ENCODE measurements around the gene DYNC2I2. TPM values are rescaled to one million over a fixed set of nuclear protein-coding genes. Genes with fewer than 3 reads are reported as not detected.

DYNC2I2 gene
- total RNA-seq, 3 donors from 2014 or later = 27.4 to 37.4 (median 32.0) TPM

DNA sequence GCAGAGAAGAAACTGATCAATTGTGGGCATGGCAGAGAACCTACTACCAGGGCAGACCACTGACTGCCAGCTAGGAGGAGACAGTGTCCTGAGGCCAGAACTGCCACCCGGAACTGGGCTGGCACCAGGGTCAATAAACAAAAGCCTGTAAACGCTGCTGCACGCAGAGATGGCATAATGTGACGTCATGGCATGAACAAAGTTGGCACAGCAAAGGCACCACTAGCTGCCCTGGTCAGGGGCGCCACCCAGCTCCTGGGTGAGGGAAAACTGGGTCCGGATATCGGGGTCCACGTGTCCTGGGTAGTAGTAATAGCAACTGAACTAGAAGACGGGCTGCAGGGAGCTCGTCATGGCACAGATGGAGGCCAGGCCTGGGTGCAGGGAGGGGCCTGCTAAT, 32.1 kb downstream of the DYNC2I2 start:
- DNase-seq = no peak
- ATAC-seq = no peak
- Mint-ChIP-seq H3K27me3 (ENCODE audit: low read depth) (no peaks in the 10 kb centered on the region), H3K9me3 (no peaks in the 10 kb centered on the region), H3K4me3 (no peak overlapping the region), H3K36me3 (ENCODE audit: insufficient read depth) (peaks cover 45% of the 10 kb centered on the region), H3K4me1 (ENCODE audit: low read depth) (no peaks in the 10 kb centered on the region)

DNA sequence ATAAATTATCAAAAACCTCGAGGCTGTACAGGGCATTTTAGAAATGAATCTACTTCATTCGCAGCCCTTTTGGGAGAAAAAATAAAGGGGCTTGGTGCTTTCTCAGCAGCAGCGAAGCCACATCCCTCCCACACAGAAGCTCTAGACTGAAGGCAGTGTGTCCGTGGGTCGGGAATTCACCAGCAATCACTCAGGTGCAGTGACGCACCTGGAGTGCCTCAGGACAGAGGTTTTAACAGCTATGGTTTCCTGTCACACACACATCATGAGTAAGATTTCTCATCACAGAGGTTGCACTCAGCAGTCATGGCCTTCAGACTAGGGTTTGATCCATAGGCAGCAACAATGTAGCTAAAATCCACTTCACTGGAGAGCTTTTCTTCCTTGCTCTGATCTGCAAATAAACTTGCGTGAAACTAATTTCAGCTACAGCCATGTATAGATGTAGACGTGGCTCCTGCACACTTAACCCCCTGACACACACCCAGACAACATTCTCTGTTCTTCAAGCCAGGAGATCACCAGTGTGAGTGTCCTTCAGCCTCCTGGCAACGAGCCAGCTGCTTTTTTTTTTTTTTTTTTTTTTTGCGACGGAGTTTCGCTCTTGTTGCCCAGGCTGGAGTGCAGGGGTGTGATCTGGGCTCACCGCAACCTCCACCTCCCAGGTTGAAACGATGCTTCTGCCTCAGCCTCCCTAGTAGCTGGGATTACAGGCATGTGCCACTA, 34.8 kb downstream of the DYNC2I2 start:
- peaks cover 38% of the 10 kb centered on the region for H3K36me3 Mint-ChIP-seq (ENCODE audit: insufficient read depth)
- no peak overlapping the region for H3K4me3 Mint-ChIP-seq
- ATAC-seq (no peak), DNase-seq (no peak)
- H3K27me3 Mint-ChIP-seq (ENCODE audit: low read depth) = no peaks in the 10 kb centered on the region
- no peaks in the 10 kb centered on the region for H3K9me3 Mint-ChIP-seq
- no peaks in the 10 kb centered on the region for H3K4me1 Mint-ChIP-seq (ENCODE audit: low read depth)

DNA sequence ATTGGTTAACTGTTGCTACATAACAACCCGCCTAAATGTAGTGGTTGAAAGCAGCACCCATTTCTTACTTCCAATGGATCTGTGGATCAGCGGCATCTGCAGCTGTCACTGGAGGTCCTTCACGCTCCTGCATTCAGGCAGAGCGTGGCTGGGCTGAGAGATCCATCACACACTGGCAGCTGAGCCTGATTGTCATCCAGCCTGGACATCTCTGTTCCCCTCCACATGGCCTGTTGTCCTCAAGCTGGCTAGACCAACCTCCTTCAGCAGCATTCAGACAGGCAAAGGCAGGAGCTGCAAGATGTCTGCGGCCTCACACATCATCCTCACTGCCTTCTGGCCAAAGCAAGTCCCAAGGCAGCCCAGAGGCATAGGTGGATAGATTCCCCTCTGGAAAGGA, 36.9 kb downstream of the DYNC2I2 start:
- DNase-seq (no peak), ATAC-seq (no peak)
- Mint-ChIP-seq H3K4me1 (ENCODE audit: low read depth) (no peaks in the 10 kb centered on the region), H3K27me3 (ENCODE audit: low read depth) (no peaks in the 10 kb centered on the region), H3K9me3 (no peaks in the 10 kb centered on the region), H3K4me3 (no peak overlapping the region), H3K36me3 (ENCODE audit: insufficient read depth) (peaks cover 30% of the 10 kb centered on the region)

DNA sequence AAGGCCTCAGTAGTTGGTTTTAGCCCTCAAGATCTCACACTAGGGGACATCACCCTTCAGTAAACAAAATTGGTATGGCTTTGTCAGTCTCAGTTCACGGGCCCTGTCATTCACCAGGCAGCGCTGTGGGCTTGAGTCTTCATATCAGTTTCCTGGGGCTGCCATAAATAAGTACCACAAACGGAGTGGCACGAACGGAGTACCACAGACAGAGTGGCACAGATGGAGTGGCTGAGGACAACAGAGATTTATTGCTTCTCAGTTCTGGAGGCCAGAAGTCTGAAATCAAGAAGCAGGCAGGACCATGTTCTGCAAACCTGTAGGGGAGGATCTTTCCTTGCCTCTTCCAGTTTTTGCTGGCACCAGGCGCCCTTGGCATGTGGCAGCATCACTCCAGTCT, 37.5 kb downstream of the DYNC2I2 start:
- Mint-ChIP-seq H3K27me3 (ENCODE audit: low read depth) (no peaks in the 10 kb centered on the region), H3K4me1 (ENCODE audit: low read depth) (no peaks in the 10 kb centered on the region), H3K9me3 (no peaks in the 10 kb centered on the region), H3K4me3 (no peak overlapping the region), H3K36me3 (ENCODE audit: insufficient read depth) (peaks cover 24% of the 10 kb centered on the region)
- no peak for DNase-seq
- no peak for ATAC-seq

DNA sequence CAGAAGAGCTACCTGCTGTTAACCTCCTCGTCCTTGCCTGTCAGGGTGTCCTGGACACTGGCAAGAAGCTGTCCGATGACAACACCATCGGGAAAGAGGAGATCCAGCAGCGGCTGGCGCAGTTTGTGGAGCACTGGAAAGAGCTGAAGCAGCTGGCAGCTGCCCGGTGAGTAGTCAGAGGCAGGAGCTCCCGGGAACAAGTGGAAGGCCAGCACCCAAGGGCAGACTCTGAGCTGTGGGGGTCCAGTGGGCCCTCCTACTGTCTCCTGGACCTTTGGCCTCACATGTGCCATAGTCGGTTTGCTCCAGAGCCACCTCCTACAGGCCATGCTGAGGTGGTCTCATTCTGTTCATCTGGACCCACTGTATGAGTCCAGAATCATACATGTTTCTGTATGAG, 38.7 kb downstream of the DYNC2I2 start:
- Mint-ChIP-seq H3K9me3 (no peaks in the 10 kb centered on the region), H3K4me1 (ENCODE audit: low read depth) (no peaks in the 10 kb centered on the region), H3K27me3 (ENCODE audit: low read depth) (no peaks in the 10 kb centered on the region), H3K36me3 (ENCODE audit: insufficient read depth) (peaks cover 24% of the 10 kb centered on the region), H3K4me3 (no peak overlapping the region)
- ATAC-seq (no peak), DNase-seq (no peak)

DNA sequence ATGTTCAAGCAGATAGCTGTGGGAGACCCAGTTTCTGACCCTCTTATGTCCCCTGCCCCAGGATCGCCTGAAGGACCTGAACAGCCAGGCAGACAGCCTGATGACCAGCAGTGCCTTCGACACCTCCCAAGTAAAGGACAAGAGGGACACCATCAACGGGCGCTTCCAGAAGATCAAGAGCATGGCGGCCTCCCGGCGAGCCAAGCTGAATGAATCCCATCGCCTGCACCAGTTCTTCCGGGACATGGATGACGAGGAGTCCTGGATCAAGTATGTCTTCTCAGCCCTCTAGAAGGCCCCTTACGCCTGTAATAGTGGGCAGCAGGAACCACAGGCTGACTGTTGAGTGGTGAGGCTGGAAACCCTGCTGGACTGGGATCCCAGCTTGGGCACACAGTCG, 41.1 kb downstream of the DYNC2I2 start:
- H3K4me3 Mint-ChIP-seq = no peak overlapping the region
- ATAC-seq (no peak), DNase-seq (no peak)
- H3K36me3 Mint-ChIP-seq (ENCODE audit: insufficient read depth) = peaks cover 27% of the 10 kb centered on the region
- H3K27me3 Mint-ChIP-seq (ENCODE audit: low read depth) = no peaks in the 10 kb centered on the region
- no peaks in the 10 kb centered on the region for H3K9me3 Mint-ChIP-seq
- H3K4me1 Mint-ChIP-seq (ENCODE audit: low read depth) = no peaks in the 10 kb centered on the region

DNA sequence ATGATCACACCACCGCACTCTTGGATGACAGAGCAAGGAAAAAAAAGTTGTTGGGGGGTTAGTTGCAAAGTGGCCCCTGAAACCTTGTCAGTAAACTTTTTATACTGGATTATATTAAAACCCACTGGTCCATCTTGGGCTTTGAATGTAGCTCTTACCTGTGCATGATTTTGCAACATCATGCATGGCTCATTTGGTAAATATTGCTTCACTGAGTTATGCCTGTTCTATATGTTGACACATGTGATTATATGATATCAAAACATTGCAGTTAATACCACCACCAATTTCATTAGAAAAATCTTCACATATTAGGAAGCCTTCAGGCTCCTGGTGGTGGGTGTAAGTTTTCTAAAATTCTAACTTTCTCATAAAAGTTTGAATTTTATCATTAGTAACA, 41.9 kb downstream of the DYNC2I2 start:
- no peaks in the 10 kb centered on the region for H3K27me3 Mint-ChIP-seq (ENCODE audit: low read depth)
- H3K4me1 Mint-ChIP-seq (ENCODE audit: low read depth) = no peaks in the 10 kb centered on the region
- H3K4me3 Mint-ChIP-seq = no peak overlapping the region
- peaks cover 29% of the 10 kb centered on the region for H3K36me3 Mint-ChIP-seq (ENCODE audit: insufficient read depth)
- ATAC-seq (no peak), DNase-seq (no peak)
- H3K9me3 Mint-ChIP-seq = no peaks in the 10 kb centered on the region

DNA sequence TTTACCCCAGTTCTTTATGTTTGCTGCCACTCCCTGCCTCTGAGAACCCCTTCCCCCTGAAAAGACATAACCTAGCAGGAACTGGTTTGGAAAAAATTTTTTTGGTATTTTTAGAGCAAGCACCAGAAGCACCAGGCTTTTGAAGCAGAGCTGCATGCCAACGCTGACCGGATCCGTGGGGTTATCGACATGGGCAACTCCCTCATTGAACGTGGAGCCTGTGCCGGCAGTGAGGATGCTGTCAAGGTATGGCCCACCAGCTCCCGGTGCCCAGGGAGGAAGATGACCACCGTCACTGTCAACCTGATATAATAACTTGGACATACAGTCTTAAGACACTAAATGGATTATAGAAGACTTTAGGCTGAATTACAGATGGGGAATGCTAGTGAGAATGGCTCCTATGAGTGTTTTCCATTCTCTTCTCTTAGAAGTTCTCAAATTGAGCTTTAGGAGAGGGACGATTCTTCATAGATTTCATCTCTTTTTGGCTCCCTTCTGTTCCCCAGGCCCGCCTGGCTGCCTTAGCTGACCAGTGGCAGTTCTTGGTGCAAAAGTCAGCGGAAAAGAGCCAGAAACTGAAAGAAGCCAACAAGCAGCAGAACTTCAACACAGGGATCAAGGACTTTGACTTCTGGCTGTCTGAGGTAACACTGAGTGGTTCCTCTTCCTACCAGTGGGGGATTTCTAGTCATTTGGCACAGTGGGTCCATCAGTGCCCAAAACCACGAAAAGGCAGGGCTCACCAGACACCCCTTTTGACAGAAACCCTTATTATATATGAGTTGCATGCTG, 44.9 kb downstream of the DYNC2I2 start:
- no peaks in the 10 kb centered on the region for H3K9me3 Mint-ChIP-seq
- no peak overlapping the region for H3K4me3 Mint-ChIP-seq
- peaks cover 37% of the 10 kb centered on the region for H3K36me3 Mint-ChIP-seq (ENCODE audit: insufficient read depth)
- DNase-seq (no peak), ATAC-seq (no peak)
- no peaks in the 10 kb centered on the region for H3K27me3 Mint-ChIP-seq (ENCODE audit: low read depth)
- H3K4me1 Mint-ChIP-seq (ENCODE audit: low read depth) = no peaks in the 10 kb centered on the region

DNA sequence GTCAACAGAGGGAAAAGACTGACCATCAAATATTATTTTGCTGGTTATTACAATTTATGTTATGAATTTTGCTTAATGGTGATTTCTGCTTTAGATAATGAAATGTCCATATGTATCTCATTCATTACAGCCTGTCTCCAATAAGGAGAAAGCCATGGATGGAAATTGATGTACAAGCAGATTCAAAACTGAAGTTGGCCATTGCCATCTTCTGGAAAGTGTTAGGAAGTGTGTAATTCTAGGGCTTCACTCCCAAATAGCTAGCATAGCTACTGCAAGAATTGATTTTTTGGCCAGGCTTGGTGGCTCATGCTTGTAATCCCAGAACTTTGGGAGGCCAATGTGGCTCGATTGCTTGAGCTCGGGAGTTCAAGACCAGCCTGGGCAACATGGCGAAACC, 45.8 kb downstream of the DYNC2I2 start:
- no peak for DNase-seq
- H3K4me1 Mint-ChIP-seq (ENCODE audit: low read depth) = no peaks in the 10 kb centered on the region
- no peak overlapping the region for H3K4me3 Mint-ChIP-seq
- no peak for ATAC-seq
- H3K9me3 Mint-ChIP-seq = no peaks in the 10 kb centered on the region
- no peaks in the 10 kb centered on the region for H3K27me3 Mint-ChIP-seq (ENCODE audit: low read depth)
- H3K36me3 Mint-ChIP-seq (ENCODE audit: insufficient read depth) = peaks cover 35% of the 10 kb centered on the region

DNA sequence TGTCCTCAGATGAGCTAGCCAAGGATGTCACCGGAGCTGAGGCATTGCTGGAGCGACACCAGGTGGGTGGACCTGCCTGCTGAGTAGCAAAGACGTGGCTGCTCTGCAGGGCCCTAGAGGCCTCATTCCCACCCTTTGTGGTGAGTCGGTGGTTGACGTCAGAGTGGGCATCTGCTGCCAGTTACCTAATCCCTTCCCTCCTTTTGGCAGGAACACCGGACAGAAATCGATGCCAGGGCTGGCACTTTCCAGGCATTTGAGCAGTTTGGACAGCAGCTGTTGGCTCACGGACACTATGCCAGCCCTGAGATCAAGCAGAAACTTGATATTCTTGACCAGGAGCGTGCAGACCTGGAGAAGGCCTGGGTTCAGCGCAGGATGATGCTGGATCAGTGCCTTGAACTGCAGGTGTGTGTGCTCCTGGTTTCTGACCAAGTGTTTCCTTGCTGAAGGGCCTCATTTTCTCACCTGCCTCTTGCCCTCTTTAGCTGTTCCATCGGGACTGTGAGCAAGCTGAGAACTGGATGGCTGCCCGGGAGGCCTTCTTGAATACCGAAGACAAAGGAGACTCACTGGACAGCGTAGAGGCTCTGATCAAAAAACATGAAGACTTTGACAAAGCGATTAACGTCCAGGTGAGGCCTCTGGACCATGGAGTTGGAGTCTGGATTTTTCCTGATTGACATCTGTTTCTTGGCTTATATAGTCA, 48.9 kb downstream of the DYNC2I2 start:
- Mint-ChIP-seq H3K4me3 (no peak overlapping the region), H3K36me3 (ENCODE audit: insufficient read depth) (peaks cover 43% of the 10 kb centered on the region), H3K27me3 (ENCODE audit: low read depth) (no peaks in the 10 kb centered on the region), H3K9me3 (no peaks in the 10 kb centered on the region), H3K4me1 (ENCODE audit: low read depth) (no peaks in the 10 kb centered on the region)
- ATAC-seq = no peak
- no peak for DNase-seq

DNA sequence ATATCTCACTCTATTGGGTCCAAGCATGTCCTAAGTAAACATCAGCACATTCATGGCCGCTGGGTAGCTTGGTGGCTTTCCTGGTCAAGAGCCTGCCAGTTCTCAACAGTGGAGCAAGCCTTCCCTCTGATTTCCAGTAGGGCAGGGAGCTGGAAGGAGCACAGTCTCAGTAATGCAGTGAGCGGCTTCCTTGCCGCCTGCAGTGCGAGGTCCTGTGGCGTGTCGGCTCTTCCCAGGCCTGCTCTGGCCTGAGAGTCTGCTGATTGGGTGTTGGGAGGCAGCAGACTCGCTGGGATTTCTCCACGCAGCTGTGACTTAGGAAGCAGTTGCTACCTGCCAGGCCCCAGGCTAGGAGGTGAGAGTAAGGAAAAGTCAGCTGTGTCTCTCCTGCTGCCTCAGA, 53.0 kb downstream of the DYNC2I2 start:
- no peaks in the 10 kb centered on the region for H3K27me3 Mint-ChIP-seq (ENCODE audit: low read depth)
- ATAC-seq (no peak), DNase-seq (no peak)
- H3K4me1 Mint-ChIP-seq (ENCODE audit: low read depth) = no peaks in the 10 kb centered on the region
- no peaks in the 10 kb centered on the region for H3K9me3 Mint-ChIP-seq
- peaks cover 36% of the 10 kb centered on the region for H3K36me3 Mint-ChIP-seq (ENCODE audit: insufficient read depth)
- no peak overlapping the region for H3K4me3 Mint-ChIP-seq

DNA sequence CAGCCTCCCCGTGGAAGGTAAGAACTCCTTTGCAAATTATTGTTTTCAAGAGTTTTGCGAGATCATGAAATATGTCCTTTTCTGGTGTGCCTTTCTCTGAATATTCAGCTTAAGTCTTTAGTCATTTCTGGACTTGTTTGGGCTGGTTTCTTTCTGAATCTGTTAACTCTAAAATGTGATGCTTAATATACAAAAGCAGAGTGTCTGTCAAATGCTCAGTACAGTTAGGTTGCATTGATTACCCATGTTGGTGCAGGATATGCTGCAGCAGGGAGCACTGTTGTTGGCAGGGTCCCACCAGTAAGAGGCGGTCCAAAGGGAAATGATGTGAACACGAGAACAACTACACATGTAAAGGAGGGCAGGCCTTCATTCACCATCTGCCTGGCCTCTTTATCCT, 56.5 kb downstream of the DYNC2I2 start:
- Mint-ChIP-seq H3K9me3 (no peaks in the 10 kb centered on the region), H3K36me3 (ENCODE audit: insufficient read depth) (peaks cover 29% of the 10 kb centered on the region), H3K4me3 (no peak overlapping the region), H3K4me1 (ENCODE audit: low read depth) (no peaks in the 10 kb centered on the region), H3K27me3 (ENCODE audit: low read depth) (no peaks in the 10 kb centered on the region)
- no peak for ATAC-seq
- DNase-seq = no peak

DNA sequence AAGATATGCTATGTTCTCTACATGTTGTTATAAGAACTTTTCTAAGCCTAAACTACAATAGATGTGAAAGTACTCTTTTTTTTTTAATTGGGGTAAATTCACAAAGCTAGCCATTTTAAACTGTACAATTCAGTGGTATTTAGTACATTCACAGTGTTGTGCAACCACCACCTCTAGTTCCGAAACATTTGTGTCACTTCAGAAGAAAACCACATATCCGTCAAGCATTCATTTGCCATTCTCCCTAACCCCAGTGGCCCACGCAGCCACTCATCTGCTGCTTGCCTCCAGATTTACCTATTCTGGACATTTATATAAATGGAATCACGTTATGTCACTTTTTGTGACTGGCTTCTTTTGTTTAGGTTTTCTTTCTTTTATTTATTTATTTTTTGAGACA, 61.2 kb downstream of the DYNC2I2 start:
- ATAC-seq = no peak
- peaks cover 37% of the 10 kb centered on the region for H3K36me3 Mint-ChIP-seq (ENCODE audit: insufficient read depth)
- H3K27me3 Mint-ChIP-seq (ENCODE audit: low read depth) = no peaks in the 10 kb centered on the region

DNA sequence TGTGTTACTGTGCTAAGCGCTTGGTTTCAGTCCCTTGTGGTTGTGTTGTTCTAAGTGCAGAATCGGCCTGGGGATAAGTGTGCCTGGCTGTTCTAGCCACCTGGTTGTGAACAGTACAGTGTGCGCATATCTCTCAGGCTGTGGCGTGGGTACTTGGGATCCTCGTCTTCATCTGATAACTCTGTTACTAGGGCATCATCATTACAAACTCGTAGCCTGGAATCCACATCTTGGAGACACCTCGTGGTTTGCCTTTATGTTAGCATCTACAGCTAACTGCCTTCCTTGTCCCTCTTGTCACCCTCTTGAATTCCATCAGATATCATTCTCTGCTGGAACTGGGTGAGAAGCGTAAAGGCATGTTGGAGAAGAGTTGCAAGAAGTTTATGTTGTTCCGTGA, 62.8 kb downstream of the DYNC2I2 start:
- no peak for DNase-seq
- Mint-ChIP-seq H3K27me3 (ENCODE audit: low read depth) (no peaks in the 10 kb centered on the region), H3K4me3 (no peak overlapping the region), H3K4me1 (ENCODE audit: low read depth) (no peaks in the 10 kb centered on the region), H3K9me3 (no peaks in the 10 kb centered on the region), H3K36me3 (ENCODE audit: insufficient read depth) (peaks cover 33% of the 10 kb centered on the region)
- ATAC-seq = no peak

More for the DNA sequence above, 61.2 kb downstream of the DYNC2I2 start:
- Mint-ChIP-seq H3K4me1 (ENCODE audit: low read depth) (no peaks in the 10 kb centered on the region), H3K9me3 (no peaks in the 10 kb centered on the region), H3K4me3 (no peak overlapping the region)
- no peak for DNase-seq

DNA sequence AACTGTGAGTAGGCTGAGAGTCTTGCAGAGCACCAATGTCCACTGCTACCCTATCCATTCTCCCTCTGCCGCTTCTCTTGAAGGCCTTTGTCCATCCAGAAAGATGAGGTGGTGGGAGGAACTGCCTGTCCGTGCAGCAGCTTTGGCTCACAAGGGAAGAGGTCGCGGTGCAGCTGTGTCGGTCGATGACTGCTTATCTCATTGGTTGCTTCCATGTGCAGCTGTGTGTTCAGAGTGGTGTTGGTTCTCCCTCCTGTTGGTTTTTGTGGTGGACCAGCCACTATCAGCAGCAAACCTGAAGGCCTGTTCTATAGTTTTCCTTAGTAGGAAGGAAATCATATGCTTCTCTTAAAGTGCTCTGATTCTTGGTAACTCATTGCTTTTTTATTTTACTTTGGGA, 63.6 kb downstream of the DYNC2I2 start:
- H3K36me3 Mint-ChIP-seq (ENCODE audit: insufficient read depth) = peaks cover 32% of the 10 kb centered on the region
- no peaks in the 10 kb centered on the region for H3K9me3 Mint-ChIP-seq
- no peaks in the 10 kb centered on the region for H3K27me3 Mint-ChIP-seq (ENCODE audit: low read depth)
- ATAC-seq (no peak), DNase-seq (no peak)
- H3K4me3 Mint-ChIP-seq = no peak overlapping the region
- H3K4me1 Mint-ChIP-seq (ENCODE audit: low read depth) = no peaks in the 10 kb centered on the region
